H9 (cell line): ENCODE data around the gene PTRHD1. TPM values are rescaled to one million over a fixed set of nuclear protein-coding genes. Genes with fewer than 3 reads are reported as not detected.

ENCODE experiments used
- DNase-seq: peaks from one replicate; pipeline ENCODE4 v3.0.0-alpha.2; 2017
- H2AFZ ChIP-seq: one replicate; pipeline ENCODE4 v1.6.1; 2013; ENCODE audit warnings: mild to moderate bottlenecking, low read length, control low read depth, moderate library complexity
- H2AK5ac ChIP-seq: 2 replicates; pipeline ENCODE4 v1.6.1; 2013; ENCODE audit warnings: low read length, control low read depth, mixed read lengths; ENCODE audit not compliant: insufficient read length
- H2BK120ac ChIP-seq: one replicate; pipeline ENCODE4 v1.6.1; 2013; ENCODE audit warnings: low read depth, mild to moderate bottlenecking, low read length, control low read depth, inconsistent platforms; ENCODE audit not compliant: poor library complexity, severe bottlenecking
- H2BK12ac ChIP-seq: 2 replicates; pipeline ENCODE4 v1.6.1; 2013; ENCODE audit warnings: low read length, control low read depth, mixed read lengths, low read depth; ENCODE audit not compliant: insufficient read length
- H2BK15ac ChIP-seq: 2 replicates; pipeline ENCODE4 v1.6.1; 2013; ENCODE audit warnings: low read depth, low read length, control low read depth
- H2BK20ac ChIP-seq: one replicate; pipeline ENCODE4 v1.6.1; 2013; ENCODE audit warnings: low read depth, mild to moderate bottlenecking, low read length, control low read depth, inconsistent platforms; ENCODE audit not compliant: poor library complexity, severe bottlenecking
- H2BK5ac ChIP-seq: 2 replicates; pipeline ENCODE4 v1.6.1; 2013; ENCODE audit warnings: low read length, control low read depth, mixed read lengths; ENCODE audit not compliant: insufficient read length
- H3K14ac ChIP-seq: 2 replicates; pipeline ENCODE4 v1.6.1; 2013; ENCODE audit warnings: low read length, control low read depth; ENCODE audit not compliant: insufficient read depth
- H3K18ac ChIP-seq: 2 replicates; pipeline ENCODE4 v1.6.1; 2013; ENCODE audit warnings: low read depth, mild to moderate bottlenecking, mixed read lengths, low read length, control low read depth; ENCODE audit not compliant: insufficient read length
- H3K23ac ChIP-seq: 2 replicates; pipeline ENCODE4 v1.6.1; 2013; ENCODE audit warnings: low read length, control low read depth, mixed read lengths, low read depth; ENCODE audit not compliant: insufficient read length
- H3K23me2 ChIP-seq: 2 replicates; pipeline ENCODE4 v1.6.1; 2013; ENCODE audit warnings: low read depth, mild to moderate bottlenecking, mixed read lengths, low read length, control low read depth; ENCODE audit not compliant: insufficient read length, poor library complexity, severe bottlenecking
- H3K27ac ChIP-seq: 2 replicates; pipeline ENCODE4 v1.5.1; 2013; ENCODE audit warnings: low read length, control low read depth, mixed read lengths, low read depth; ENCODE audit not compliant: insufficient read length
- H3K27me3 ChIP-seq: 2 replicates; pipeline ENCODE4 v1.6.1; 2013; ENCODE audit warnings: low read length, control low read depth, inconsistent platforms; ENCODE audit not compliant: insufficient read depth
- H3K4ac ChIP-seq: 2 replicates; pipeline ENCODE4 v1.6.1; 2013; ENCODE audit warnings: low read depth, mild to moderate bottlenecking, control low read depth, inconsistent platforms, low read length, moderate library complexity
- H3K4me1 ChIP-seq: 2 replicates; pipeline ENCODE4 v1.6.1; 2013; ENCODE audit warnings: low read length, control low read depth, inconsistent platforms; ENCODE audit not compliant: insufficient read depth
- H3K4me2 ChIP-seq: 2 replicates; pipeline ENCODE4 v1.6.1; 2013; ENCODE audit warnings: low read length, control low read depth, mixed read lengths; ENCODE audit not compliant: insufficient read length, insufficient read depth
- H3K56ac ChIP-seq: 2 replicates; pipeline ENCODE4 v1.6.1; 2013; ENCODE audit warnings: low read depth, mild to moderate bottlenecking, mixed read lengths, low read length, control low read depth; ENCODE audit not compliant: insufficient read length
- H3K79me1 ChIP-seq: 2 replicates; pipeline ENCODE4 v1.6.1; 2013; ENCODE audit warnings: low read depth, mild to moderate bottlenecking, moderate library complexity, low read length, control low read depth, inconsistent platforms; ENCODE audit not compliant: insufficient read depth, poor library complexity, severe bottlenecking
- H3K79me2 ChIP-seq: 2 replicates; pipeline ENCODE4 v1.6.1; 2013; ENCODE audit warnings: low read length, control low read depth, inconsistent platforms; ENCODE audit not compliant: insufficient read depth
- H3K9ac ChIP-seq: 2 replicates; pipeline ENCODE4 v1.6.1; 2013; ENCODE audit warnings: low read length, control low read depth, mixed read lengths; ENCODE audit not compliant: insufficient read length; ENCODE audit errors: extremely low read depth
- H3K9me3 ChIP-seq: one replicate; pipeline ENCODE4 v1.6.1; 2013; ENCODE audit warnings: low read depth, low read length, inconsistent platforms; ENCODE audit not compliant: control insufficient read depth
- H3T11ph ChIP-seq: one replicate; pipeline ENCODE4 v1.6.1; 2013; ENCODE audit warnings: mild to moderate bottlenecking, low read length, control low read depth, inconsistent platforms
- H4K20me1 ChIP-seq: one replicate; pipeline ENCODE4 v1.6.1; 2013; ENCODE audit not compliant: control insufficient read depth, insufficient read length, insufficient read depth
- H4K5ac ChIP-seq: 2 replicates; pipeline ENCODE4 v1.6.1; 2013; ENCODE audit warnings: low read depth, mild to moderate bottlenecking, mixed read lengths, low read length, control low read depth; ENCODE audit not compliant: insufficient read length
- H4K8ac ChIP-seq: replicated peaks from 2 replicates; pipeline ENCODE4 v1.6.1; 2013; ENCODE audit warnings: low read length, control low read depth, mixed read lengths, low read depth; ENCODE audit not compliant: insufficient read length
- H4K91ac ChIP-seq: 2 replicates; pipeline ENCODE4 v1.6.1; 2013; ENCODE audit warnings: low read depth, mild to moderate bottlenecking, moderate library complexity, mixed read lengths, low read length, control low read depth; ENCODE audit not compliant: insufficient read length
- H3K27ac Mint-ChIP-seq, 3 experiments: 2 replicates in 2 of 3; 3 replicates in 1 of 3; pipeline ENCODE4 v1.8.0; 2020 to 2021; ENCODE audit warnings: mixed read lengths in 3 of 3, mild to moderate bottlenecking in 1 of 3, moderate library complexity in 1 of 3
- H3K27me3 Mint-ChIP-seq: 2 replicates; pipeline ENCODE4 v1.8.0; 2021; ENCODE audit warnings: low read depth, mild to moderate bottlenecking, moderate library complexity, mixed read lengths
- H3K36me3 Mint-ChIP-seq, 3 experiments: 2 replicates in 2 of 3; 3 replicates in 1 of 3; pipeline ENCODE4 v1.8.0; 2020 to 2021; ENCODE audit warnings: low read depth in 3 of 3, mixed read lengths in 3 of 3; ENCODE audit not compliant: insufficient read depth in 1 of 3
- H3K4me1 Mint-ChIP-seq, 2 experiments: 2 replicates each; pipeline ENCODE4 v1.8.0; 2020; ENCODE audit warnings: mixed read lengths in 2 of 2
- H3K4me3 Mint-ChIP-seq, 2 experiments: 2 replicates in 1 of 2; 3 replicates in 1 of 2; pipeline ENCODE4 v1.8.0; 2020 to 2021; ENCODE audit warnings: mild to moderate bottlenecking in 2 of 2, mixed read lengths in 2 of 2, moderate library complexity in 1 of 2
- H3K9me3 Mint-ChIP-seq, 2 experiments: 2 replicates in 1 of 2; 3 replicates in 1 of 2; pipeline ENCODE4 v1.8.0; 2020; ENCODE audit warnings: mild to moderate bottlenecking in 2 of 2, mixed read lengths in 2 of 2, moderate library complexity in 1 of 2
- CTCF ChIP-seq: fragments of 200-600 bp; sonication (generic); conservative IDR thresholded peaks from 3 replicates; pipeline ENCODE4 v1.8.0; 2021; ENCODE audit warnings: antibody characterized with exemption, mild to moderate bottlenecking
- WGBS: extraction: QIAGEN DNeasy Blood & Tissue Kit; methylation state at CpG from one replicate; pipeline ENCODE4 v1.1.7; 2013; ENCODE audit warnings: missing lambda C conversion rate, low lambda C conversion rate, mixed read lengths; ENCODE audit not compliant: insufficient read length; ENCODE audit errors: extremely low coverage; 5-methylcytosine and 5-hydroxymethylcytosine counted together
- total RNA-seq: library from RNA; stranded (reverse); gene quantifications from 2 replicates; pipeline ENCODE4 v1.2.1, GENCODE V29; 2021

The PTRHD1 gene
- total RNA-seq, 1 experiment from 2014 or later: 43.7 TPM

- Histone ChIP-seq H4K91ac (no peak overlapping the region), H2BK120ac (no peak overlapping the region), H3K79me2 (no peaks in the 10 kb centered on the region), H3K23ac (no peak overlapping the region), H3K9ac (no peak overlapping the region), H3T11ph (no peak overlapping the region), H3K79me1 (no peaks in the 10 kb centered on the region), H4K8ac (no peak overlapping the region), H2BK20ac (no peak overlapping the region), H2BK15ac (no peak overlapping the region), H3K56ac (no peak overlapping the region), H3K4me2 (no peak overlapping the region), H3K9me3 (no peaks in the 10 kb centered on the region), H2AK5ac (no peak overlapping the region), H3K23me2 (no peaks in the 10 kb centered on the region), H2BK12ac (no peak overlapping the region), H4K20me1 (no peaks in the 10 kb centered on the region), H3K27me3 (no peaks in the 10 kb centered on the region), H4K5ac (no peak overlapping the region), H2BK5ac (no peak overlapping the region), H3K4me1 (no peaks in the 10 kb centered on the region), H3K14ac (no peak overlapping the region), H3K4ac (no peak overlapping the region), H3K18ac (no peak overlapping the region), H2AFZ (no peak overlapping the region), H3K27ac (no peak overlapping the region)
- Mint-ChIP-seq H3K27me3 (no peaks in the 10 kb centered on the region), H3K36me3 (no peaks in the 10 kb centered on the region), H3K4me3 (no peak overlapping the region), H3K4me1 (peaks cover under 1% of the 10 kb centered on the region in 2 experiments; a peak in 2 of 4 replicates), H3K27ac (no peak overlapping the region), H3K9me3 (no peaks in the 10 kb centered on the region)
- WGBS: no CpG with 5 or more reads among the region's 3 CpGs
- no peak for TF ChIP-seq CTCF
- no peak for DNase-seq
These were observed 49.3 kb downstream of the PTRHD1 start for GRCh38 chr2:24743924-24744323.
